Activated naive CD4-positive, alpha-beta T cell treated with anti-CD3 and anti-CD28 coated beads for 36 hours (primary cell): ENCODE data around the gene SLC25A44. TPM values are rescaled to one million over a fixed set of nuclear protein-coding genes. Genes with fewer than 3 reads are reported as not detected.
A peak's percentile ranks its signal among the peaks of the same experiment; 100 is the strongest.
"Not testable (repeated sequence)": the region's sequence is repeated elsewhere in the genome, so short reads cannot be mapped to it uniquely, and the experiment has no call there.

Experiments used
- CTCF ChIA-PET: fragments of 350-600 bp; sonication (Branson Sonifier 250); formaldehyde crosslinking; loops from one replicate; lab custom pipeline; 2021; ENCODE audit warnings: antibody characterized with exemption; lab: Charles Lee
- DNase-seq: peaks from one replicate; pipeline ENCODE4 v3.0.0-alpha.2; 2020
- H3K27ac Mint-ChIP-seq: one replicate; pipeline ENCODE4 v1.8.0; 2021; ENCODE audit warnings: mild to moderate bottlenecking, mixed read lengths
- H3K27me3 Mint-ChIP-seq: one replicate; pipeline ENCODE4 v1.8.0; 2021; ENCODE audit warnings: low read depth, mixed read lengths
- H3K36me3 Mint-ChIP-seq: one replicate; pipeline ENCODE4 v1.8.0; 2021; ENCODE audit warnings: low read depth, mixed read lengths
- H3K4me1 Mint-ChIP-seq: one replicate; pipeline ENCODE4 v1.8.0; 2021; ENCODE audit warnings: low read depth, mixed read lengths
- H3K4me3 Mint-ChIP-seq: one replicate; pipeline ENCODE4 v1.8.0; 2021; ENCODE audit warnings: mild to moderate bottlenecking, moderate library complexity, mixed read lengths
- H3K9me3 Mint-ChIP-seq: one replicate; pipeline ENCODE4 v1.8.0; 2021; ENCODE audit warnings: mixed read lengths
- intact Hi-C: fragments of 100-400 bp; cut with micrococcal nuclease; formaldehyde crosslinking; loops from one replicate; pipeline ENCODE4 v1.15.1; 2023
- total RNA-seq, 2 experiments: library from RNA; stranded (reverse); gene quantifications; one replicate each; pipeline ENCODE4 v1.2.3, GENCODE V29; 2021

SLC25A44 gene
- total RNA-seq, 2 experiments from 2014 or later, result 69.1 to 73.5 TPM

GRCh38 chr1:156213644-156213966 lies 19.7 kb downstream of the SLC25A44 start:
- Mint-ChIP-seq H3K9me3 (no peaks in the 10 kb centered on the region), H3K4me1 (peaks cover 51% of the 10 kb centered on the region), H3K27ac (peak overlapping the region; percentile 97), H3K4me3 (peak overlapping the region; percentile 79), H3K36me3 (peaks cover 61% of the 10 kb centered on the region), H3K27me3 (no peaks in the 10 kb centered on the region)
- intact Hi-C loops, result loop anchor here (1.0 to 5.0 kb wide), 3 partner anchors 10 to 236 kb away; partner anchors contain the start of gene ARHGEF2
- CTCF ChIA-PET, result interaction anchor here (0.6 to 6.7 kb wide), 7 partner anchors 11 to 156 kb away, joined by 3 to 54 read pairs (median 5); partner anchors contain the start of gene SLC25A44
- no peak for DNase-seq

GRCh38 chr1:156214024-156214748 lies 20.3 kb downstream of the SLC25A44 start:
- no peaks in the 10 kb centered on the region for H3K27me3 Mint-ChIP-seq
- H3K27ac Mint-ChIP-seq, result peak overlapping the region; percentile 97
- intact Hi-C loops, result loop anchor here (5.0 kb wide), 1 partner anchor 237 kb away; the partner anchor contains the start of gene ARHGEF2
- peaks cover 51% of the 10 kb centered on the region for H3K4me1 Mint-ChIP-seq
- H3K36me3 Mint-ChIP-seq, result peaks cover 59% of the 10 kb centered on the region
- peak; percentile 74 for DNase-seq
- H3K9me3 Mint-ChIP-seq, result peaks cover 1% of the 10 kb centered on the region
- H3K4me3 Mint-ChIP-seq, result peak overlapping the region; percentile 79
- CTCF ChIA-PET, result interaction anchor here (0.6 to 6.7 kb wide), 6 partner anchors 11 to 1068 kb away, joined by 3 to 54 read pairs (median 5); partner anchors contain the start of gene SLC25A44

- H3K4me3 Mint-ChIP-seq, H3K9me3 Mint-ChIP-seq, intact Hi-C loops, CTCF ChIA-PET, DNase-seq, H3K27me3 Mint-ChIP-seq: not testable (repeated sequence)
- Mint-ChIP-seq H3K4me1 (peaks cover 71% of the 10 kb centered on the region), H3K36me3 (peaks cover 66% of the 10 kb centered on the region), H3K27ac (peak overlapping the region; percentile 100)
Measured at GRCh38 chr1:156216361-156217086, 22.6 kb downstream of the SLC25A44 start.

GRCh38 chr1:156217871-156218270 lies 24.0 kb downstream of the SLC25A44 start:
- Mint-ChIP-seq H3K4me3 (peak overlapping the region; percentile 65), H3K27me3 (no peaks in the 10 kb centered on the region), H3K36me3 (peaks cover 69% of the 10 kb centered on the region), H3K9me3 (peaks cover 3% of the 10 kb centered on the region), H3K4me1 (peaks cover 72% of the 10 kb centered on the region), H3K27ac (peak overlapping the region; percentile 100)
- CTCF ChIA-PET, result interaction anchor here (0.7 to 1.3 kb wide), 9 partner anchors 8 to 118 kb away, joined by 3 to 8 read pairs (median 4); partner anchors contain the start of gene SLC25A44
- intact Hi-C loops, result loop anchor here (1.0 kb wide), 7 partner anchors 8 to 121 kb away; partner anchors contain the start of gene SLC25A44
- peak; percentile 79 for DNase-seq

GRCh38 chr1:156220226-156220625 lies 26.3 kb downstream of the SLC25A44 start:
- DNase-seq, result no peak
- H3K27me3 Mint-ChIP-seq, result no peaks in the 10 kb centered on the region
- CTCF ChIA-PET, result interaction anchor here (8.7 kb wide), 1 partner anchor 74 kb away, joined by 244 read pairs; no protein-coding TSS in a partner anchor
- peak overlapping the region; percentile 13 for H3K4me3 Mint-ChIP-seq
- H3K9me3 Mint-ChIP-seq, result peaks cover 3% of the 10 kb centered on the region
- H3K36me3 Mint-ChIP-seq, result peaks cover 61% of the 10 kb centered on the region
- peak overlapping the region; percentile 100 for H3K27ac Mint-ChIP-seq
- intact Hi-C loops, result loop anchor here (10.0 kb wide), 1 partner anchor 275 kb away; the partner anchor contains the start of gene RXFP4
- H3K4me1 Mint-ChIP-seq, result peaks cover 82% of the 10 kb centered on the region

- peaks cover 85% of the 10 kb centered on the region for H3K4me1 Mint-ChIP-seq
- H3K36me3 Mint-ChIP-seq, result peaks cover 63% of the 10 kb centered on the region
- DNase-seq, result no peak
- peak overlapping the region; percentile 82 for H3K4me3 Mint-ChIP-seq
- H3K27me3 Mint-ChIP-seq, result no peaks in the 10 kb centered on the region
- intact Hi-C loops, result loop anchor here (10.0 kb wide), 1 partner anchor 277 kb away; the partner anchor contains the start of gene RXFP4
- CTCF ChIA-PET, result interaction anchor here (0.9 to 8.7 kb wide), 4 partner anchors 9 to 125 kb away, joined by 3 to 244 read pairs (median 4); partner anchors contain the start of genes PMF1 and SMG5
- peaks cover 3% of the 10 kb centered on the region for H3K9me3 Mint-ChIP-seq
- H3K27ac Mint-ChIP-seq, result peak overlapping the region; percentile 100
Measured at GRCh38 chr1:156221986-156222692, 28.2 kb downstream of the SLC25A44 start.

GRCh38 chr1:156225677-156226014 lies 31.7 kb downstream of the SLC25A44 start:
- Mint-ChIP-seq H3K9me3 (no peaks in the 10 kb centered on the region), H3K36me3 (peaks cover 60% of the 10 kb centered on the region), H3K4me1 (peaks cover 62% of the 10 kb centered on the region), H3K4me3 (peak overlapping the region; percentile 45), H3K27me3 (no peaks in the 10 kb centered on the region), H3K27ac (peak overlapping the region; percentile 100)
- no peak for DNase-seq
- CTCF ChIA-PET, result interaction anchor here (0.7 to 8.7 kb wide), 20 partner anchors 8 to 146 kb away, joined by 3 to 244 read pairs (median 6); partner anchors contain the start of genes PMF1, SLC25A44 and SMG5
- intact Hi-C loops, result loop anchor here (1.0 to 10.0 kb wide), 8 partner anchors 7 to 281 kb away; partner anchors contain the start of genes RXFP4, SMG5 and TMEM79

- Mint-ChIP-seq H3K27ac (peak overlapping the region; percentile 100), H3K27me3 (no peaks in the 10 kb centered on the region), H3K9me3 (no peaks in the 10 kb centered on the region), H3K4me3 (no peak overlapping the region), H3K4me1 (peaks cover 59% of the 10 kb centered on the region), H3K36me3 (peaks cover 57% of the 10 kb centered on the region)
- intact Hi-C loops, result loop anchor here (1.0 to 10.0 kb wide), 5 partner anchors 8 to 281 kb away; partner anchors contain the start of genes RXFP4, SMG5 and TMEM79
- CTCF ChIA-PET, result interaction anchor here (0.7 to 8.7 kb wide), 14 partner anchors 8 to 130 kb away, joined by 3 to 244 read pairs (median 6); partner anchors contain the start of genes PMF1, SLC25A44 and SMG5
- peak; percentile 59 for DNase-seq
Measured at GRCh38 chr1:156226116-156226538, 32.2 kb downstream of the SLC25A44 start.

- no peaks in the 10 kb centered on the region for H3K27me3 Mint-ChIP-seq
- H3K4me1 Mint-ChIP-seq, result peaks cover 52% of the 10 kb centered on the region
- H3K27ac Mint-ChIP-seq, result peak overlapping the region; percentile 100
- H3K4me3 Mint-ChIP-seq, result no peak overlapping the region
- peaks cover 55% of the 10 kb centered on the region for H3K36me3 Mint-ChIP-seq
- intact Hi-C loops, result loop anchor here (1.0 to 10.0 kb wide), 5 partner anchors 8 to 282 kb away; partner anchors contain the start of genes RXFP4, SMG5 and TMEM79
- CTCF ChIA-PET, result interaction anchor here (0.7 to 8.7 kb wide), 9 partner anchors 9 to 97 kb away, joined by 3 to 244 read pairs (median 10); partner anchors contain the start of genes PMF1, SLC25A44 and SMG5
- no peak for DNase-seq
- H3K9me3 Mint-ChIP-seq, result no peaks in the 10 kb centered on the region
Measured at GRCh38 chr1:156226782-156227181, 32.9 kb downstream of the SLC25A44 start.

- CTCF ChIA-PET, result interaction anchor here (0.9 to 1.9 kb wide), 5 partner anchors 83 to 131 kb away, joined by 3 to 10 read pairs (median 4); no protein-coding TSS in a partner anchor
- Mint-ChIP-seq H3K9me3 (no peaks in the 10 kb centered on the region), H3K36me3 (peaks cover 43% of the 10 kb centered on the region), H3K4me1 (peaks cover 35% of the 10 kb centered on the region), H3K27ac (peak overlapping the region; percentile 46), H3K4me3 (no peak overlapping the region), H3K27me3 (no peaks in the 10 kb centered on the region)
- intact Hi-C loops, result loop anchor here (5.0 to 10.0 kb wide), 4 partner anchors 54 to 284 kb away; partner anchors contain the start of genes RXFP4, SMG5 and TMEM79
- no peak for DNase-seq
Measured at GRCh38 chr1:156228501-156228900, 34.6 kb downstream of the SLC25A44 start.
